NB4 (cell line): Measurements from ENCODE around the gene ASCL1.

Experiments used
- CTCF ChIP-seq: IDR thresholded peaks from one replicate; pipeline ENCODE4 v1.5.1; 2012; ENCODE audit warnings: low read depth, low read length
- MYC ChIP-seq: IDR thresholded peaks from 2 replicates; pipeline ENCODE4 v1.6.1; 2011; ENCODE audit warnings: low read depth, low read length
- POLR2A ChIP-seq: IDR thresholded peaks from 2 replicates; pipeline ENCODE4 v1.6.1; 2011; ENCODE audit warnings: mild to moderate bottlenecking; ENCODE audit not compliant: insufficient read length; ENCODE audit errors: extremely low read depth
- TF ChIP-seq, protein P1 (sequence below): IDR thresholded peaks from 2 replicates; pipeline ENCODE4 v1.6.1; 2011; ENCODE audit warnings: low read depth, low read length

DNA sequence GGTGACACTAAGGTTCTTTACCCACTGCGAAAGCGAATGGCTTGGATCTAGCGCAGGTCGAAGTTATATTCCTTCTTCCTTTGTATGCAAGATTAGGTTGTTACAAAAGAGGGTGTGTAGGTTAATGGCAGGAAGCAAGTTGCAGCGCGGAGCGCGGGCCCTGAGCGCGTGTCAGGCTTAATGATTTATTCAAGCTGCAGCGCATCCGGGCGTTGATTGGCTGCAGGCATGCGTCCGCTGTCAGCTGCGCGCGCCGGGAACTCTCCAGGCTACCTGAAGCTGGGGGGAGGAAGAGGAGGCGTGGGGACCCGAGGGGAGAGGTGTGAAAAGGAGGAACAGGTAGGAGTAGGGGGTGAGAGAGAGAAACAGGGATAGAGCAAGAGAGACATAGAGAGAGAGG lies 7.4 kb downstream of the ASCL1 start:
- TF ChIP-seq CTCF (no peak), POLR2A (no peak), MYC (no peak)
- TF ChIP-seq, protein P1, sequence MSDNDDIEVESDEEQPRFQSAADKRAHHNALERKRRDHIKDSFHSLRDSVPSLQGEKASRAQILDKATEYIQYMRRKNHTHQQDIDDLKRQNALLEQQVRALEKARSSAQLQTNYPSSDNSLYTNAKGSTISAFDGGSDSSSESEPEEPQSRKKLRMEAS = no peak
